KG1 (cell line): ENCODE data around the gene WDR64.

Experiments
- DNase-seq: peaks from one replicate; lab custom pipeline; 2025; lab: John Stamatoyannopoulos, UW

The WDR64 gene

GRCh38 chr1:241631674-241632073 is 20.4 kb upstream of the WDR64 start:
- no peak for DNase-seq

- no peak for DNase-seq
Measured at GRCh38 chr1:241632987-241633386, 19.1 kb upstream of the WDR64 start.

DNA sequence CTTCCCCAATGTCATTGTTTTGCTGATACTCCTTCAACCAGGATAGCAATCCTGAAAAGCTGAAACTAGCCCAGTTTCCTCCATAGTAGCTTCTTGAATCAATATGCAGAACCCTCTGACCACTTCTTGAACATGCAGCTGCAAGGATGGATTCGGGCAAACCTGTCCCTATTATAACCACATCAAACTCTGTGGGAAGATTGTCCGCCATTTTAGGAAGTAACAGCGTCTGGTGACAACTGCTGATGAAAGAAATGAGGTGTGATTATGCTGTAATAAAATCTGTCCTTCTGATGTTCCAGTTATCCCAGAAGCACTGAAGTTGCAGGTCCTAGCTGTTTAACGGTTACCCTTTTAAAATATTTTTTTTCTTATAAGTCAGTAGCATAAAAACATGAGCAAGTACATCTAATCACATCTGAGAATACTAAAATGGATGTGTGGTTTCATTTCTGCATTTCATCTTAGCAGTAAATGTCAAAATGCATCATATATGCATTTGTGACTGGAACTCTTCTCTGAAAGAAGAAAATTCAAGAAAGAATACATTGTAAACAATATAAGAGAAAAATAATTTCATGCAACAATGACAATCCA is 16.4 kb upstream of the WDR64 start:
- DNase-seq: no peak

GRCh38 chr1:241636291-241636690 is 15.8 kb upstream of the WDR64 start:
- DNase-seq: no peak

- no peak for DNase-seq
Measured at GRCh38 chr1:241637046-241637590, 15.0 kb upstream of the WDR64 start.

DNA sequence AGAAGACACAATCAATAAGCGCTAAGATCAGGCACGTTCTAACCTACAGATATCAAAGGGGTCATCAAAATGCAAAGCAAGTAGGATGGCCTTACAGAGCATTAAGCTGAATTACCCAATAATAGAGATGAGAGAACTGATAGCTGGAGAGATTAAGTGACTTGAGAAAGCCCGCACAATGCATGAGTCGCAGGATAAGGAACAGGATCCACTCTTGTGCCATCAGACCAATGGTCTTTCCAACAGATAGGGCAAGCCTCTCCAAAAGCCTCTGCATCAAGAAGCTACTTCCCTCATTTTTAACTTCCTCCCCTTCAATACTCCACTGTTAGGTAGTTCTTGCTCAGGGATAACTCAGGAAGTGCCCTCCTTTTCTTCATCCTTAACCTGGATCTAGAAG is 14.5 kb upstream of the WDR64 start:
- DNase-seq: no peak

GRCh38 chr1:241638099-241638682 is 13.9 kb upstream of the WDR64 start:
- no peak for DNase-seq

DNA sequence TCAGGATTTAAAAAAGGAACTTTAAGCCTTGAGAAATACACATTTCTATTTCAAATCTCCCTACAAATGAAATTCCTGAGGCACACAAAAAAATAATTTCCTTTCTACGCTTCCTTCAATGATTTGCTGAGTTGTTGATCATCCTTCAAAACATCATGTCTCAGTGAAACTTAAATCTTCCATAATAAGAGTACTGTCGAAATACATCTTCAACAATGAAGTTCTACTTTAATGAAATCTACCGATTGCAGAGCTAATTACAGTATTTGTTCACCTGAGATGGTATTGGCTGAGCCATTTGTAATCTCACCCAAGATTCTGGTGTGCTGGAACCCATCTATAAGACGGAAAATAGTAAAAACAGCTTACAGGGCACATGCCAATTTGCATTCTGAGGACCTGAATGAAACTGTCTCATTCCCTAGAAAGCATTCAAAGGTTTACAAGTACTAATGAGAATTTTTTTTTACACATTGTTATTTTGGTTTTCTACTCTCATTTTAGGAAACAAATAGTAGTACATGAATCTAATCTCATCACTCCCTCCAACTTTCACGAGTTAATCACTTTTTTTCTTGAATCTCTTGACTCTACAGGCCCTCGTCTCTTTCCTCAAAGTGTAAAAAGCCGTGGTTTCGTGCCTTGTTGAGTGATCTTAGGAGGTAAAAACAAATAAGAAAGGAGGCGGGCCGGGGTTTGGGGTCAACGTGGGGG is 13.0 kb upstream of the WDR64 start:
- peak; percentile 42 for DNase-seq

DNA sequence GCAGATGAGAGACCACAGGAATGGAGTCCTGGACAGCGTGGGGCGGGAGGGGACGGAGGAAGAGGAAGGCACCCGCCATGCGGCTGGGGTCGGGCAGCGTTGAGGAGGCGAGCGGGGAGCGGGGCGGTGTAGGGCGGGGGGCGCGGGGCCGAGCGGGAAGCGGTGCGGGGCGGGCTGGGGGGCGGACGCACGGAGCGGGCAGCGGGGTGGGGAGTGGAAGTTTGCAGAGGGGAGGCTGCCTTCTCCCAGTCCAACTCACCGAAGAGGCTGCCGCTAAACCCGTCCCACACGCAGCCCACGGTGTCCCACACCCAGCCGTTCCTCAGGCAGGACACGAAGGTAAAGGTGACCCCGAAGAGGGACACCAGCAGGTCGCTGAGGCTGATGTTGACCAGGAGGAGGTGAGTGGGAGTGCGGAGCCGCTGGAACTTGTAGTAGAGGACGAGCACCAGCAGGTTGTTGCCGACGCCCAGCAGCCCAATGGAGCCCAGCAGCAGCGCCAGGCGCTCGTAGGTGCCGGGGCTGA is 12.4 kb upstream of the WDR64 start:
- peak; percentile 26 for DNase-seq

GRCh38 chr1:241640149-241640866 is 11.8 kb upstream of the WDR64 start, which contains the start of the genes CHML and OPN3:
Gene CHML (minus strand): TSS chr1:241640369. CDS start chr1:241635766, 4,603 bp downstream.
Gene OPN3 (minus strand): TSS chr1:241640369. CDS start chr1:241640254, 115 bp downstream.
- peak; percentile 59 for DNase-seq

DNA sequence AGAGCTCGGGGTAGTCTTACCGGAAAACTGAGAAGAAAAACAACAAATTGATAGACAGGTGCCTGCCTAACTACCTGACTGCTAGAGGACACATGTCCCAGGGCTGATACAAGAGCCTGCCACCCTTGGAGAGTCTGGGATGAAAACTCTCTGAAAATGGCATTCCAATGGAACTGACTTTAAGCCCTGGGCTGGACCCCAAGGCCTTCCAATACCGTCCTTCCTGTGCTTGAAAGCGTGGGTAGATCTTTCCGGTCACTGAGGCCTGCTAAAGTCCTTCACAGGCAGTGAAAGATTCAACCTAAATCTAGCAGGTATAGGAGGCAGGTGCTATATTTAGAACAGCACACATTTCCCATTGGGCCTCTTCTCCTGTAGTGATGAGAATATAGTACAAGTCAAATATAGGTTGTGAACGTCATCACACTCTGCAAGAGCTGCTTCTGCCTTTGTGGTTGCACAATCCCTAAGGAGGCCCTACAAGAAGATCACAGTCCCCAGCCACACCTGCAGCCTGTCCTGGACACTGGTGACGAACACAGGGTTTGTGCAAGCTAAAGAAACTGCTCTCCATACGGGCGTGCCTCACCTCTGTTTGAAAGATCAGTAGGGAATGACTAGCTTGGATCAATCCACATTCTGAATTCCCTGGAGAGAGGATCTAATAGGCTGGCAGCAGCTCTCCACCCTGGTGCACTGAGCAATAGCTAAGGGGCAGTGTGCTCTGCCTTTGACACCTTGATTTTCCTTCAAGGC is 11.0 kb upstream of the WDR64 start:
- no peak for DNase-seq

DNA sequence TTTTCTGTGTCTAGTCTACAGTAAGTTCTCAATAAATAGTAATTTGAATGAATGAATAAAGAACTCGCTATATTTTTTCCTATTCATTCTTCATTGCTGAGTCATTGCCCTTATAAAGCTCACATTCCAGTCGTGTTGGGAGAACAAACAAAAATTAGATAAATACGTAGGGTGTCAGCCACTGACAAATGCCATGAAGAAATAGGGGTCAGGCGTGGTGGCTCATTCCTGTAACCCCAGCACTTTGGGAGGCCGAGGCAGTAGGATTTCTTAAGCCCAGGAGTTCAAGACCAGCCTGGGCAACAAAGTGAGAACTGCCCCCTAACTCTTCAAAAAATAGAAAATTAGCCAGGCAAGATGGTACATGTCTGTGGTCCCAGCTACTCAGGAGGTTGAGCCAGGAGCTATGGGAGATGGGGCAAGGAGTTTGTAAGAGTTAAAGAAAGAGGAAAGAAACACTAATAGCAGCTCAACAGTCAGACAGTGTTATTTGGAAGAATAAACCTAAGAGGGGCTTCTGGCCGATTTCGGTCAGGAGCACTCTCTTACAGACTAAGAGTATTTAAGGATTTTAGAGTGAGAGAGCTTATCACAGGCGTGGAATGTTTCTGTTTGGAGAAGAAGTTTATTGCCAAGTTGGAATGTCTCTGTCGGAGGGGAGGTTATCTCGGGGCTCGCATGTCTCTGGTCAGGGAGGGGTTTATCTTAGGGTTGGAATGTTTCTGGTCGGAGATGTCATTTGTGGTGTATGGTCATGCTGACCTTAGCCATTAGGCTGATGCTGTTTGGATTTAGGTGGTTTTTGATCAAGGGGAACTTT is 10.1 kb upstream of the WDR64 start:
- DNase-seq: no peak

- DNase-seq: no peak
Measured at GRCh38 chr1:241642593-241642944, 9.5 kb upstream of the WDR64 start.

DNA sequence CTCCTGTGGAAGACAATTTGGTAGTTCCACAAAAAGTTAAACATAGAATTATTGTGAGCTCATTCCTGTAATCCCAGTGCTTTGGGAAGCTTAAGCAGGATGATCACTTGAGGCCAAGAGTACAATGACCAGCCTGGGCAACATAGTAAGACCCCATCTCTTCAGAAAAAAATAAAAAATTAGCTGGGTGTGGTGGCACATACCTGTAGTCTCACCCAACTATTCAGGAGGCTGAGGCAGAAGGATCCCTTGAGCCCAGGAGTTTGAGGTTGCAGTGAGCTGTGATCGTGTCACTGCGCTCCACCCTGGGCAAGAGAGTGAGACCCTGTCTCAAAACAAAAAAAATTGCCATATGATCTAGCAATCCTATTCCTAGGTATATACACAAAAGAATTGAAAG is 7.8 kb upstream of the WDR64 start:
- DNase-seq: no peak

GRCh38 chr1:241645199-241645598 is 6.9 kb upstream of the WDR64 start:
- DNase-seq: no peak

DNA sequence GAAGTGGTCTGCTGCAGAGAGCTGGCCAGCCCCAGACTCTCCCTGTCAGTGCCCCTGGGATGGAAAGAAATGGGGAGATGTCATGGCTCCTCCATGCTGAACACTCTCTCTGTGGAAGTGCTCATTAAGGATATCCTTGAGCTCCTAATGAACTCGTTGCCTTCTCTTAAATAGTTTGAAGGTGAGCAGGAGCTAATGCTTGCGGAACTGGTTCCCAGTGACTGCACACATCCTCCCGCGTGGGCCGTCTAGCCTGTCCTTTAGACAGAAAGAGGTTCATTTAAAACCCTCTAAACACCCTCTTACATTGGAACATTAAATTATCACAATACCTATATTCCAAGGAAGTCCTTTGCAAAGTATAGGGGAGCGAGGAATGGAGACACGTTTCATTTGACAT is 5.9 kb upstream of the WDR64 start:
- DNase-seq: no peak

GRCh38 chr1:241647658-241648057 is 4.4 kb upstream of the WDR64 start:
- DNase-seq: no peak

GRCh38 chr1:241648159-241648558 is 3.9 kb upstream of the WDR64 start:
- DNase-seq: no peak

- DNase-seq: no peak
Measured at GRCh38 chr1:241654019-241654418, 1.9 kb downstream of the WDR64 start.

GRCh38 chr1:241654641-241655040 is 2.6 kb downstream of the WDR64 start:
- DNase-seq: no peak
